GM18517 (cell line): ENCODE data around the gene CNR1.

Experiments used
- ATAC-seq: cut with Tn5 transposase; IDR thresholded peaks from one replicate; pipeline ENCODE4 v1.9.1; 2021; ENCODE audit warnings: mild to moderate bottlenecking, moderate library complexity; ENCODE audit not compliant: unreplicated experiment

The CNR1 gene

DNA sequence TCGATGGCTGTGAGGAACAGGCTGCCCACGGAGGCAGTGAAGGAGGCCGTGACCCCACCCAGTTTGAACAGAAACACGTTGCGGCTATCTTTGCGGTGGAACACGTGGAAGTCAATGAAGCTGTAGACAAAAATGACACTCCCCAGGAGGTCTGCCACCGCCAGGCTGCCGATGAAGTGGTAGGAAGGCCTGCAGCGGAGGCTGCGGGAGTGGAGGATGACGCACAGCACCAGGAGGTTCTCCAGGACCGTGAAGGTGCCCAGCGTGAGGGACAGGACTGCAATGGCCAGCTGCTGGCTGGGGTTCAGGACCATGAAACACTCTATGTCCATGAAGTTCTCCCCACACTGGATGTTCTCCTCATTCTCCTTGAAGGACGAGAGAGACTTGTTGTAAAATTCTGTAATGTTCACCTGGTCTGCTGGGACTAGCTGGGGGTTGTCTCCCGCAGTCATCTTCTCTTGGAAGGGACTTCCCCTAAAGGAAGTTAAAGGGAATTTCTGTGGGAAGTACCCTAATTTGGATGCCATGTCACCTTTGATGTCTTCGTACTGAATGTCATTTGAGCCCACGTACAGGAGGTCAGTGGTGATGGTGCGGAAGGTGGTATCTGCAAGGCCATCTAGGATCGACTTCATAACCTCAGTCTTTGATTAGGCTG, 21.4 kb downstream of the CNR1 start:
- no peak for ATAC-seq

DNA sequence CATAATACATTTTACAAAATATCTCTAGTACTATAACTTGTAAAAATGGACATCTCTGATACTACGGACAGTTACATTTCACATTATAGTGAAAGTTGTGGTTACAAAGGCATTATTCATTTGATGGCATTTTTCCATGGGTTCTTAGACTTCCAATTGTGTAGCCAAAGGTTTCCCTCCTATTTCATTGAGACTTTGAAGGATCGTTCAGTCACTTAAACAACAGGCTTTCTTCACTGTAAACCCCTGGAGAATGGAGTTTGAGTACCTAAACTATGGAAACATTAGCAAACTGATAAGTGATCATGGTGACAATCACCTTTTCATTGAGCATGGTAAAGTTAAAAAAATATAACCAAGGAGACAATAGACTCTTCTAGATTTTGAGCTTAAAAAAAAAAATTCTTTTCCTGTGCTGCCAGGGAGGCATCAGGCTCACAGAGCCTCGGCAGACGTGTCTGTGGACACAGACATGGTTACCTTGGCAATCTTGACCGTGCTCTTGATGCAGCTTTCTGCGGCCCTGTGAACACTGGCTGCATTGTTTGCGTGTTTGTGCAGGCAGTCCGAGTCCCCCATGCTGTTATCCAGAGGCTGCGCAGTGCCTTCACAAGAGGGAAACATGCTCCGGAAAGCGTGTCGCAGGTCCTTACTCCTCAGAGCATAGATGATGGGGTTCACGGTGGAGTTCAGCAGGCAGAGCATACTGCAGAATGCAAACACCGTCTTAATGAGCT, 22.6 kb downstream of the CNR1 start:
- ATAC-seq: no peak

DNA sequence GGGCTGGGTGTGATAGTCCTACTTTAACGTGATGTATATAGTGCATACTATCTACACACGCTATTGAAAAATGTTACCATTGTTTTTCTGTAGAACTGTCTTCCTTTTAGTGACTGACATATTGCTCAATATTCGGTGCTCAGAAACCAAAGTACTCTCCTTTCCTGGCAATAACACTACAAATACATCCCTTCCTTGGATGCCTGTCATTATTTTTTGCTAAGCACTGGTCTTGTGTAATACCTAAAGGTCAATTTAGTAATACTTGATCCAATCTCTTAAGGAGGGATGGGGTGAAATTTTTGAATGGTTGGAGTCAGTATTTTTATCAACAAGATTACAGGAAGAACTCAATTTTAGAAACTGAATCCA, 23.9 kb downstream of the CNR1 start:
- no peak for ATAC-seq

DNA sequence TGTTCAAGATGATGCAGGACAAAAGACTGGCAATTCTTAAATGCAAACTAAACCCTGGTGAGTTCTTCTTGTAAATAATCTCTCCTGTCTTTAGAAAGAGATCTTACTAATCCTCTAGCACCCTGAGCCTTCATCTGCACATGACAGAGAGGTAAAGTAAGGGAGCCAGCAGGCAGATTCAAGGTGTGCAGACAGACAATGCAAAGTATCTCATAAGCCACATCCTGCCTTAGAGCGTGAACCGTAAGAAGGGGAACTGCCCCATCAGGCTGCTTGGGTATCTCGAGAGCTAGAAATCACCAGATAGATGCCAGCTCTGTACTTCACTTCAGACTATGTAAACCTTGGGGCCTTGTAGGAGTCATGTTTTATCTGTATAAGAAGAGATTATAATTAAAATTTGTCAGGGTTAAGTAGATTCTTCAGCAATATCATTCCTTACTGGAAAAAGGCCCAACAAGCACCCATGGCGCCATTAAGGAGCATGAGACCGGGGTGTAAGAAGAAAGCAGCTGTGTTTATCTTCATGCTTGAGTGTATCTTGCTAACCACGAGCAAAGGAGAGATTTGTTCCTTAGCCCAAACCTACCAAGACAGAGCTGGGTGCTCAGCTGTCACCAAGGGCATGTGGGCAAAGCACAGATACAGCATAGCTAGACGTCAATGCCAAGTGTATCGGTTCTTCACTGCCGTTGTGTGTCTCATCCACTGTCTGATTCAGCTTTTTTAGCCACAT, 24.4 kb downstream of the CNR1 start:
- peak; percentile 95 for ATAC-seq

DNA sequence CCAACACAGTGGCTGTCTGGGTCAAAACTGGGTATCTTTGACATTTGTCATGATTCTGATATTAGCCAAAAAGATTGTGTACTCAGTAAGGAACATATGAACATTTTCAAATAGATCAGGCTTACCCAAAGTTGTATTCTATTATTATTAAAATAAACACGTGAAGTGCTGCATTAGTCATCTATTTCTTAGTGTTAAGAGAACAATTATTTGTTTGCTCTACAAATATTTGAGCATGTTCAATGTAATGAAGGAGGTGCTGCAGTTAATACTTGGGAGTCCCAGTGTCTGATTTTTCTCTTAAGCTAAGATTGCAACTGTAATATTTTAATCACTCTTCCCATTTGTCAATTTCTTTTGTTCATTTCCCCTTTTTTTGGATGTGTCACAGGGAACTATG, 28.2 kb downstream of the CNR1 start:
- no peak for ATAC-seq

DNA sequence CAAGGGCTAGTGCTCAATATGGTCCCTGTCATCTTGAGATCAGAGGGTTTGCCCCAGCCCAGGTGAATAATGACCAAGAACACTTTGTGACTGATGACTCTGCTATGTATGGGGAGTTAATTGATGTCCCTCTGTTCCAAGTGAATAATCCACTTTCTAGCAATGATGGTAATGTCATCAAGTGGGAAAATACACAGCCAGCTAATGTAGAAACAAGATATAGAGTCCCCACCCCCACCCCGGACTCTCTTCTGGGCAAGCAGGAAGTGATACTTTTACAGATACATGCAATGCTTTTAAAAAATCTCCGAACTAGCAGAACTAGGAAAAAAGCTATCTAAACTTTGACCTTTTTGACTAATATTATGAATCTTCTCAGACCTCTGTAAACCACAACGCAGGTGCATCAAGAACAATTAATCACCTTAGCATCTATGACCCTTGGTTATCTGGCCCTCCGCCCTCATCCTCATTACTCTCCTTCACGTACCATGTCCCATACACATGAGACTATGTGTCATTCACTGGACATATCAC, 30.5 kb downstream of the CNR1 start:
- ATAC-seq: peak; percentile 91

DNA sequence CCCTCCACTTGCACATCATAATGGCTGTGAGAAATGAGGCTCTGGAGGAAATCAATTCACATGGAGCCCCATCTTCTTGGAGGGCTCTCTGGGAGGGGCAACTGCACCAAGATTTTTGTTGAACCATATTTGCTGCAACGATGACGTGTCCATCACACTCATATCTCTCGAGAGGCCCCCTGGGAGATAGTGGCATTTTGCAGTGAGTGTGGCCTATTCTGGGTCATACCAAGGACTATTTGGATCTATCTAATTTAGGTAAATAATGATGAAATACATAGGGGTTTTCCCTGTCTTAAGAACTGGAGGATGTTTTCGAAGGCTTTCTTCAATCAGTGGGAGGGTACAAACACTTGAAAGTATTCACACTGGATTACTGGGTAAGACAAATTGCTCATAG, 31.6 kb downstream of the CNR1 start:
- no peak for ATAC-seq

DNA sequence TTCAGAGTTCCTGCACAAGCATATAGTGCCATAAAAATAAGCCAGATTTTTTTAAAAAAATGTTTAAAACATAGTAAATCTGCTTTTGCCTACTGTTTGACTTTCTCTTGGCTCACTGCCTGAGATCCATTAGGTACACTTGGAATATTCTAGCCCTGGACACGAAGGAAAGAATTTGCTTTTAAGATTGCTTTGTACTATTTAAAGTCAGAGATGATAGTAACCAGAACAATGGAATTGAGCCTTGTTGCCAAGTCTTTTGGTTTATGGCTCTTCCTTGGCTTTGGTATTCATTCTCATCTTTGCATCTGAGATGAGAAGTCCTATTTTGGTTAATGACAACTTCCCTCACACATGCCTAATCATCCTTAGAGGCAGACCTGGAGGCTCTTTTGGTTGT, 32.4 kb downstream of the CNR1 start:
- no peak for ATAC-seq

DNA sequence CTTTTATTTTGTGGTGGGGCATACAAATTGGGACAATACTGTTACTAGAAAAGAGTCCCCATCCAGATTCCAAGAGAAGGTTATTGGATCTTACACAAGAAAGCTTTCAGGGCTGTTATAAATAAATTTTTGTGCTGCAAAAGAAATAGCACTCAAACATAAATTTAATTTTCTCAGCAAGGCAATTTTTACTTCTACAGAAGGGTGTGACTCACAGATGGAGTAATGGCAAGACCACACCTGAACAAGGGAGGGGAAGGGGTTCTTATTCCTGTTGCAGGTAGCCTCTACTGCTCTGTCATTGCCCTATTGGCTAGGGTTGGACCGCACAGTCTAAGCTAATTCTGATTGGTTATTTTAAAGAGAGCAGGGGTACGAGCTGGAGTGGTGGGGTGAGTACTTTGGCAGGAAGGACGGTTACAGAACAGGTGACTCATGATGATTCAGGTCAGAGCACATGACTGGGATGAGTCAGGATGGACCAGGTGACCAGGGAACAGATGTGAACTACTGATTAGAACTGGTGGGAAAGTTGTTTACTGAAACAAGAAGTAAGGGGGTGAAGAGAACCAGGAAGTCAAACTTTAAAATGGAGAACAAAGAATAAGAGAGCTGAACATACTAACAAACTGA, 41.1 kb downstream of the CNR1 start:
- ATAC-seq: no peak

DNA sequence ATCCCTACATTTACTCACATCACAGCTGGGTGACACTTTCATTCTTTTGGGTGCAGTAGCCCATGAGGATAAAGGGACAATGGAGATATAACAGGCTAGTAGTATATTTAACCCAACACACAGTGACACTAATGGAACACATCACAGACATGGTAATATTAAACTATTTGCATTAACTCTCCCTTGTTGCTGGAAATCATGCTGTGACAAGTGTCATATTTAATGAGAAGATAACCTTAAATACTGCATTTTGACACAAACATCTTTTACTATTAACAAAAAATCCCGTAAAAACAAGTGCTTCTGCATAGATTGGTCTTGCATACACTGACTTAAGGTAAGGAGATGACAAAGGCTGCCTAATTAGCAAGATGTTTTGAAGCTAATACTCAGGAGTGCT, 45.5 kb downstream of the CNR1 start:
- no peak for ATAC-seq

DNA sequence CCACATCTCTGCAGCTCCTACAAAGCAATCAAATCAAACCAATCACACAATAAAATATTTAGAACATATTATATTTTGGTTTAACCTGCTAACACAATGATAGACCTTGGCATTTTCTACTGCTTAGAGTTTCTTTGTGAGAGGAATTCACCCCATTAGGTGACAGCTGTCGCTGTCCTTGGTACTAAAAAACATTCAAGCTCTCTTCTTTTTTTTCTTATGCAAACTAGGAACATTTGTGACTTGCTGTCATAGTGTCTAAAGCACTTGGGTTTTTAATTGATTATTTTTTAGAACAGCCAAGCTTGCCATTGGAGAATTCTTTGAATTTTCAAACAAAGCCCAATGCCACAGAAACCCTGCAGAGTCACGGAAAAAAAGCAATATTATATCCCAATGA, 46.4 kb downstream of the CNR1 start:
- ATAC-seq: no peak

DNA sequence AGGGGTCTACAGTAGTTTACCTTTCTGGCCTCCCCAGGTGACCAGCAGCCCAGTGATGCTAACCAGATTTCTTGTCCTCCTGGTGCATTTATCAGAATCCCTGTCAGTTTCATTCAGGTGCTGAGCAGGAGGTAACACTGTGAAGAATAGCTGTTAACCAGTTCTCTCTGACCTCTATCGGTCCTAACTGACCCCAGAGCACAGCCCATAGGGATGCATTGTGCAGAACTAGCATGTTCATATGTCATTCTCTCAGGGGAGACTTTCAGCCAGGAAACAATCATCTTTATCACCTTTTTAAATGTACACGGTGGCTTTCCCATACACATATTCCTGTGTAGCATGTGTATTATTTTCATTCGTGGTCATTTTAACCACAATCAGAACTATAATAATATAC, 49.9 kb downstream of the CNR1 start:
- no peak for ATAC-seq

DNA sequence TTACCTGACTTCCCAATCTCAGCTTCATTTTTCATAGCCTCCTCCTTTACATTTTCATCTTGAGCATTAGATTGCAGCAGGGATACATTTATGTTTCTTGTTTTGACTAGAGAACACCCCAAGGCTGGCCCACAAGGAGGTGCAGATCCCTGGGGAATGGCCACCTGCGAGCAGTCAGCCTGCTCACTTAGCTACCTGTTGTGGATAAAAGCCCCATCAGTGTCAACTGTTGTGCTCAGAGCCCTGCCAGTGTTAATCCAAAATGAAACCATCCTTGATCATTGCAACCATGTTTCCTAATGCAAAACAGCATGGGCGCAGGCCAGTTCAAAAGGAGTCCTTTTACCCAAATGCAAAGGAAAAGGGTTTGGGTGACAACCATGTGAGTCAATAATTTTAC, 50.8 kb downstream of the CNR1 start:
- ATAC-seq: no peak

DNA sequence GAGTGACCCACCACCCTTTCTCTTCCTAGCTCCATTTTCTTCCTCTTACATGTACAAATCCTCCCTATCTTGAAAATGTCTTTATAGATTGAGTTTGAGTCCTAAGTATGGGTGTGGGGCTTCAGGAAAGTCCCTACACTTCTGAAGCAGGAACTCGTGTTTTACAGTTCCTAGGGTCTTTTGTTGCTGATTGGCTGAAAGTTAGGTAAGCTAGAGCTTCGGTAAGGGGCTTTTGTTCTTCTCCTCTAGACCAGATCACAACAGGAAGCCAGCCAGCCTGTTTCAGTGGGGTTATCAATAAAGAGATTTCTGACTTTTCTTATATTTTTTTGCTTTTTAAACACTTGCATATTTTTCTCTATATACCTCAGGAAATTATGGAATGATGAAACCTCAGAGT, 51.3 kb downstream of the CNR1 start:
- ATAC-seq: no peak

DNA sequence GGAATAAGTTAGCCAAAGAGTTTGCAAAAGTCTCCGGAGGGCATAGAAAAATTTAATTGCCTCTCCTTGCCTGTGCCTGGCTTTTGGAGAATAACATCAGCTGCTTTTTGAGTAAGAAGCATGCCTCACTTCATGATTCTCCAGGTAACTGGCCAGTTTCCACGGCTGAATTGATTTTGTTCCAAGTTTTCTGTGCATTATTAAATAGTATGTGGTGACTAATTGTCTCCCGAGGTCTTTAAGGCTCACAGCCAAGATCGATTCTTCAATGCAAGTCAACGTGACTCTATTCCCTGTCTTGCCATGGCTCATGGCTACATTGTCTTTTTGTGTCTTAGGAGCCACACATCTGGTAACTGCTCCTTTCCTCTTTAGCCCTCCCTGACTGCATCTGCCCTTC, 54.2 kb downstream of the CNR1 start:
- ATAC-seq: no peak

DNA sequence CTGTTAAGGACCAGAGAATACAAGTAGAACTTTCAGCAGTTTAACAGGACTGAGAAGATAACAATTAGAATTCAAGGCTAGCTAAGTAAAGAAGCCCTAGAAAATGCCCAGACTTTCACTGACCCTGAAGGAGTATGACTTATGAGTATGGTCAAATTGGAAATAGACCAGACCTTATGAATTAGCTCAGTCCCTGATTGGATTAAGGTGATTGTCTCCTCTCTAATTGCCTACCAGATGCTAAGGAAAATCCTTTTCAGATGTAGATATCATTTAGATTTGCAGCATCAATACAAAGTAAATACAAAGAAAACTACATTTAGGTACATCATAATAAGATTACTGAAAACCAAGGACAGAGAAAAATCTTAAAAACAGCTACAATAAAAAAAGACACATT, 58.9 kb downstream of the CNR1 start:
- ATAC-seq: no peak

DNA sequence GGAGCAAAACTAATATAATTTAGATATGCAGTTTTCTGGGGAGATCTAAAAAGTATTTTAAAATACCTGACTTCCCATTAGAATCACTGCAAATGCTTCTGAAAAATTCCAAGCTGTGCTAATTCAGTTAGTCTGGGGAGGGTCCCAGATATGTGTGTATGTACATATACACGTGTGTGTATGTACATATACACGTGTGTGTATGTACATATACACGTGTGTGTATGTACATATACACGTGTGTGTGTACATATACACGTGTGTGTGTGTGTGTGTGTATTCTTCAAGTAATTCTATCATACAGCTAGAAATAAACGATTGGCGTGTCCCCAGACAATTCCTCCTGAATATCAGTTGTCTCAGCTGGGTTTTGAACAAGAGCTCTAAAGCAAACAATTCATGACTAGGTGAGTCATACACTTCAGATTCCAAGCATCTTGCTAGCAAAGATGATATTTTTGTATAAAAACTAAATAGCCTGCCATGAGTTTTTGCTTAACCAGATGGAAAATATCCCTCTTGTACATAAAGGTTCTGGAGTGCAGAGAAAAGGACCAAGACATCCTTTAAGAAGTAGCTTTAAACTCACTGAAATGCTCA, 60.3 kb downstream of the CNR1 start:
- no peak for ATAC-seq
